ENCODE results near the gene ATP6V1C2.
"Not testable (repeated sequence)": the region's sequence is repeated elsewhere in the genome, so short reads cannot be mapped to it uniquely, and the experiment has no call there.

Gene ATP6V1C2

GRCh38 chr2:10818305-10818704 is 96.9 kb downstream of the ATP6V1C2 start:
- DNase-seq = not testable (repeated sequence)

DNA sequence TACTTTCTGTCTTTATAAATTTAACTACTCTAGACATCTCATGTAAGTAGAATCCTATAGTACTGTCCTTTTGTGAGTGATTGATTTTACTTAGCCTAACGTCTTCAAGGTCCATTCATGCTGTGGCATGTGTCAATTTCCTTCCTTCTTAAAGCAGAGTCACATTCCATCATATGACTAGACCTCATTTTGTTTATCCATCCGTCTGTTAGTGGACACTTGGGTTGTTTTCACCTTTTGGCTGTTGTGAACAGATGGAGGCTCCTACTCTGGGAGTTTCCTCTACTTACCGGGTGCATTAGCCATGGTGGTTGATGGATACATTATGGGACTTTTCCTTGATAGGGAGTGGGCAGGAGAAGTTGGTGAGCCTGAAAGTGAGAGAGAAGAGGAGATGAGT is 97.6 kb downstream of the ATP6V1C2 start:
- DNase-seq = no peak

- no peak for DNase-seq
Observed at GRCh38 chr2:10819714-10820314, 98.4 kb downstream of the ATP6V1C2 start.

DNA sequence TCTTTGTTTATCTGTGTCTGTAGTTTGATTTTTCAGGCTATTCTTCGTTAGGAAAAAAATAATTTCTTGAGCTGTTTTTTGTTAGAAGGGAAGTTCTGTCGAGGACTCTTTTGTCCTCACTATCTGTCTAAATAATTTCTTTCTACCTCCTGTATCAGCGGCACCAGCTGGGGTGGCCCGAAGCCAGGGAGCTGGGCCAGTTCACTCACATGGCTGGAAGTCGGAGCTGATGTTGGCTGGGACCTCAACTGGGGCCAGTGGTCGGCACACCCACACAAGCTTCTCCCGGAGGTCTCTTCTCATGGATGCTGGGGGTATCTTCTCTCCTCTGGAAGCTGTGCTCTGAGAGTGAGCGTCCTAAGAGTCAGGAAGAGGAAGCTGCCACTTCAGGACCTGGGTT is 99.1 kb downstream of the ATP6V1C2 start:
- no peak for DNase-seq

- no peak for DNase-seq
Observed at GRCh38 chr2:10820978-10821695, 99.7 kb downstream of the ATP6V1C2 start.

- DNase-seq = no peak
Observed at GRCh38 chr2:10824191-10824590, 102.8 kb downstream of the ATP6V1C2 start.

GRCh38 chr2:10826026-10826425 is 104.6 kb downstream of the ATP6V1C2 start:
- no peak for DNase-seq

DNA sequence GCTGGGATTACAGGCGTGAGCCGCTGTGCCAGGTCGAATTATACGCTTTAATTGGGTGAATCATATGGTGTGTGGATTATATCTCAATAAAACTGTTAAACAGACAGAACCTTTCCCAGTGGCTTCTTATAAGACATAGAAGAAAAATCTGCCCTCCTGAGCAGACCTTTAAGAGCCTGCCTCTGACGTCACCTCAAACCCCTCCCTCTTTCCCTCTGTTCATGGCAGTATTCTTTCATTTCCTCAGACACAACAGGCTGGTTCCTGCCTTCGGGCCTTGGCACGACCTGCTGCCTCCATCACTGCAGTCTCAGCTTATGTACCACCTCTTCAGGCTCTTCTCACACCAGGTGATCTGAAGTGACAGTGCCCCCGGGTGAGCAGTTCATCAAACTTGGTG is 105.2 kb downstream of the ATP6V1C2 start:
- DNase-seq = no peak

DNA sequence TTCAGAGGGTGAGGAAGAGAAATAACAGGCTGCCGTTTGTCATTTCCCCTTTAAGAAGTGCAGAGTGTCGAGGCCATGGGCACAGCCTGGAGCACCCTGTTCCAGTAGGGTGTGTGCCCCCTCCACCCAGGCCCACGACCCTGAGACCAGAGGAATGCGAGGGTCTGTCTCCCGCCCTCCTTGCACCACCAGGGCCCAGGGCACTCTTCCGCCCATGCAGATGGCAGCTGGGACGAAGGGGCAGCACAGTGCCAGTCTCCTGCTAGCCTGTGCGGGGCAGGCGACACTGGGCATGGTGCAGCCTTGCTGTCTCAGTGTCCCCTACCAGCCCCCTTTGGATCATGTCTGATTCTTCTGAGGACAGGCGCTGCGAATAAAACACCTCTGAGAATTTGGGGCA is 106.9 kb downstream of the ATP6V1C2 start:
- no peak for DNase-seq

DNA sequence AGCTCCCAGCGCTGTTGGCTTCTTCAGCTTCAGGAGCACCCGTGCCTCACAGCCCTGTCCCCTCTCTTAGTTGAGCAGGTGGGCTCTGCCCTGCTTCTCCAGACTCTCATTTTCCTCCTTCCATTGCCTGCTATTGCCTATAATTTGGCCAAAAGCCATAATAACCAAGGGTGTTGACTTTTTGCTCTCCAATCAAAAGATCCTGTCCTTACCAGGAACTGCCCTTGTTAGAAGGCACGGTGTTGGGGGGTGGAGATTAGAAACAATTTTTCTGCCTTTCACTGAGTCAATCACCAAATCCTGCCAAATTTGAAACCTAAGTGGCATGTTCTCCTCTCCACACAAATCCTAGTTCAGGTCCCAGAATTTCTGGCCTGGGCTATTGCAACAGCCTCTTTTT is 107.9 kb downstream of the ATP6V1C2 start:
- no peak for DNase-seq

GRCh38 chr2:10830203-10830602 is 108.8 kb downstream of the ATP6V1C2 start:
- no peak for DNase-seq

GRCh38 chr2:10830641-10831399 is 109.4 kb downstream of the ATP6V1C2 start:
- no peak for DNase-seq

- no peak for DNase-seq
Observed at GRCh38 chr2:10831400-10831985, 110.1 kb downstream of the ATP6V1C2 start.

DNA sequence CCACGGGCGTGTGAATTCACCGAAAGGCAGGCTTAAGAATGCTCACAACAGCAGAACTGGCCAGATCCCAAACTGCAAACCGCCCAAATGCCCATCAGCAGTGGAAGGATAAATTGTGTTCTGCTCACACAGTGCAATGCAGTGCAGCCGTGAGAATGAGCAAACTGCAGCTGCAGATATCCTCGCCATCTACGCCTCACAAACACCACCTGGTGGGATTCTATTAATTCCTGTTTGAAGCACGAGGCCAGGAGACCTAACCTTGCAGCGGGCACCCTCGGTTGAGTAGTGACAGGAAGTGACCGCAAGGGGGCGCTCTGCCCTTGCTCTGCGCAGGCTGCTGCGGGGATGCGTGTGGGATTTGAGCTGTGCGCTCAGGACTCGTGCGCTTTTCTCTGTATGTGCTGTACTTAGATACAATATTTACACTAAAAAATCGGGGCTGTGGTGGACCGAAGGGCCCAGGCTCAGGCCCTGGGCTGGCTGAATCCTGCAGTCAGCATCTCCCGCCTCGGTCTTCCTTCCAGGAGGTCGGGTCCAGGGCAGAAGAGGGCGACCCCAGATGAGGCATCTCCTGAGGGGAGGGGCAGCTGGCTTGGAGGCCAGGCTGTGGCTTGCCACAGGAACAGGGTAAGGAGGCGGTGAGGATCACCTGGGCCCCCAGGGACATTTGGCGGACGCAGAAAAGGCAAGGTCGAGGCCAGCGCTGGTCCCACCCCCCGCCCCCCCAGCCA is 110.9 kb downstream of the ATP6V1C2 start:
- peak; percentile 97 for DNase-seq

DNA sequence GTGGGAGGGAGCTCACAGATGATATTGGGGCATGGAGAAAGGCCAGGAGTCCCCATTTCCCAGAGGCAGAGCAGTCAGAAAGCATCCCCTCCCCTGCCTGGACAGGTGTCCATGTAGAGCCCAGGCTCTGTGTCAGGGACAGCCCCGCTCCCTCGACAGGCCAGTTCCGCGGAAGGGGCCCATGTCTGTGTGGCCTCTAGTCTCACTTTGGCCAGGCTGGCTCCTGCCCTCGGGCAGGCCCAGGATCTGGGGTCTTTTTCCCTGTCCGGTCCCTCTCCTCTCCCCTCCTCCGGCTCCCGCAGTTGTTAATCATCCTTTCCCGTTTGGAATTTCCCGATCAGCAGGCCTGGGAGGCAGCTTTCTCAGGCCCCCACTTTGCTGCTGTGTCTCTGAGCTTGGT is 111.6 kb downstream of the ATP6V1C2 start:
- DNase-seq = no peak

DNA sequence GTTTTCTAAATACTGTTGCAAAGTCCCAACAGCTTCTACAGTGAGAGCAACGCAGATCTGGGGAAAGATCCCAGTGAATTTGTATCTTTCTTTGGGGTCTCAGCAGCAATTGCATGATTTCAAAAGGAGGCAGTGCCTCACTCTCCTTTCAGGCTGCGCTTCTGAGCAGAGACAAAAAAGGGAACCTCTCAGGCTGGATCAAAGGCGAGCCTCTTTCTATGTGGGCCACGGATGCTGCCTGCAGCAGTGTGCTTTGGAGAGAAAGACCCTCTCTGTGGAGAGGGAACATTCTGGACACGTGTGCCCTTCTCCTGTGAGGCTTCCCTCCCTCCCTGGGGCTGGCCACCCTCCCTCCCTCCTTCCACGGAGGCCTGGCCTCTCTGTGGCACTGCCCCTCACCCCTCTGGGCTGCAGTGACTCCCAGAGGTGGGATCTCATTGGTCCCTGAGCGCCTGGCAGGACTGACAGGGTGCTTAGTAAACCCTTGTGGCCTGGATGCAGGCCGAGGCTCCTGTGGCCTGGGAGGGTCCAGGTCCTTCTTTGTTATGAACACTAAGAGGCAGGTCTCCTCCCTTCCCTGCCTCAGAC is 112.7 kb downstream of the ATP6V1C2 start:
- DNase-seq = no peak

All from activated CD8-positive, alpha-beta memory T cell treated with anti-CD3 and anti-CD28 coated beads, Interleukin-2, amount 50 U/mL, for 48 hours (primary cell).